Renal pelvis (tissue), 4 donors: ENCODE data around the gene RBM26. TPM values are rescaled to one million over a fixed set of nuclear protein-coding genes. Genes with fewer than 3 reads are reported as not detected.

Experiments
- DNase-seq: peaks from one replicate; pipeline ENCODE4 v3.0.0-alpha.2; 2013
- polyA plus RNA-seq, 3 donors: library from polyadenylated mRNA; unstranded; fragments of 120-200 nt; gene quantifications; one replicate each; pipeline ENCODE4 v1.2.1, GENCODE V29; 2013; ENCODE audit not compliant: insufficient read length in 3 of 3

Gene RBM26
- polyA plus RNA-seq, 3 donors = 67.0 to 84.6 (median 81.0) TPM

- no peak for DNase-seq
Measured at GRCh38 chr13:79349011-79349410, 57.0 kb downstream of the RBM26 start.

- DNase-seq = no peak
Measured at GRCh38 chr13:79346300-79346914, 59.6 kb downstream of the RBM26 start.

GRCh38 chr13:79341202-79341601 is 64.9 kb downstream of the RBM26 start:
- DNase-seq = no peak

GRCh38 chr13:79340490-79340889 is 65.6 kb downstream of the RBM26 start:
- no peak for DNase-seq

GRCh38 chr13:79338343-79338742 is 67.7 kb downstream of the RBM26 start:
- DNase-seq = no peak

- no peak for DNase-seq
Measured at GRCh38 chr13:79336966-79337365, 69.1 kb downstream of the RBM26 start.

GRCh38 chr13:79328510-79328909 is 77.5 kb downstream of the RBM26 start:
- no peak for DNase-seq

- no peak for DNase-seq
Measured at GRCh38 chr13:79320433-79320832, 85.6 kb downstream of the RBM26 start.

- DNase-seq = no peak
Measured at GRCh38 chr13:79318664-79319063, 87.4 kb downstream of the RBM26 start.

GRCh38 chr13:79317856-79318255 is 88.2 kb downstream of the RBM26 start:
- no peak for DNase-seq

GRCh38 chr13:79314652-79315051 is 91.4 kb downstream of the RBM26 start:
- DNase-seq = no peak

- DNase-seq = no peak
Measured at GRCh38 chr13:79312340-79312855, 93.7 kb downstream of the RBM26 start.

- DNase-seq = no peak
Measured at GRCh38 chr13:79311386-79311785, 94.7 kb downstream of the RBM26 start.

- DNase-seq = no peak
Measured at GRCh38 chr13:79309690-79310089, 96.4 kb downstream of the RBM26 start.

- no peak for DNase-seq
Measured at GRCh38 chr13:79307866-79308298, 98.2 kb downstream of the RBM26 start.

- no peak for DNase-seq
Measured at GRCh38 chr13:79307433-79307861, 98.6 kb downstream of the RBM26 start.

GRCh38 chr13:79306650-79307049 is 99.4 kb downstream of the RBM26 start:
- DNase-seq = no peak

GRCh38 chr13:79297128-79297527 is 108.9 kb downstream of the RBM26 start:
- DNase-seq = no peak

- DNase-seq = no peak
Measured at GRCh38 chr13:79295906-79296706, 109.9 kb downstream of the RBM26 start.

GRCh38 chr13:79290595-79291244 is 115.3 kb downstream of the RBM26 start:
- DNase-seq = no peak

- no peak for DNase-seq
Measured at GRCh38 chr13:79289571-79289970, 116.5 kb downstream of the RBM26 start.

GRCh38 chr13:79287939-79288795 is 117.9 kb downstream of the RBM26 start:
- no peak for DNase-seq
